Activated CD8-positive, alpha-beta memory T cell treated with anti-CD3 and anti-CD28 coated beads, Interleukin-2, amount 50 U/mL, for 4 hours (primary cell): ENCODE results near the gene LHFPL2.

ENCODE experiments used
- DNase-seq: peaks from one replicate; pipeline ENCODE4 v3.0.0-alpha.2; 2020

Gene LHFPL2

GRCh38 chr5:78666041-78666444, 17.5 kb upstream of the LHFPL2 start:
- no peak for DNase-seq

- DNase-seq: no peak
Observed at GRCh38 chr5:78665534-78665933, 17.0 kb upstream of the LHFPL2 start.

- DNase-seq: no peak
Observed at GRCh38 chr5:78662323-78662722, 13.8 kb upstream of the LHFPL2 start.

GRCh38 chr5:78661691-78662090, 13.1 kb upstream of the LHFPL2 start:
- DNase-seq: no peak

DNA sequence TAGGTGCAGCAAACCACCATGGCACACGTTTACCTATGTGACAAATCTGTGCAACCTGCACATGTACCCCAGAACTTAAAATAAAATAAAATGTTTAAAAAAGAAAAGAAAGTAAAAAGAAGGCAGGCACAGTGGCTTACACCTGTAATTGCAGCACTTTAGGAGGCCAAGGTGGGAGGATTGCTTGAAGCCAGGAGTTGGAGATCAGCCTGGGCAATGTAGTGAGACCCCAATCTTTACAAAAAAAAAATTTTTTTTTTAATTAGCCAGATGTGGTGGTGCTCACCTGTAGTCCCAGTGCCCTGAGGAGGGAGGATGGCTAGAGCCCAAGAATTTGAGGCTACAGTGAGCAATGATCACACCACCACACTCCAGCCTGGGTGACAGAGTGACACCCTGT, 12.5 kb upstream of the LHFPL2 start:
- no peak for DNase-seq

DNA sequence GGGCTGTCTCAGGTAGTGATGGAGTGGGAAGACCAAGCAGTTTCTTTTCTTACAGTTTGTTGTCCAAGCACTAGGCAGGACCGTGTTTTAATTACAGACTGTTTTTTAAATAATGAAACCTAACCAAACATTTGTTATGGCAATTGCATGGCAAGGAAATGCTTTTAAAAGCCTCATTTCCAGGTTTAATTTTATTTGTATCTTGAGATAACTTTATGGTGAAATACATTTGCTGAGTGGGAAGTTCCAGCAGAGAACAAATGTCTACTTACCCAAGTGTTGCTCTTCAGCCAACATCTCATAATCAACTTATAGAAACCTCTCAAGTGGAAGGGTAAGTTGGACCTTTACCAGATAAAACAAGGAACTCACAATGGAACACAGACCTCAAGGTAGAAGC, 11.8 kb upstream of the LHFPL2 start:
- no peak for DNase-seq

- no peak for DNase-seq
Observed at GRCh38 chr5:78659714-78660113, 11.1 kb upstream of the LHFPL2 start.

- no peak for DNase-seq
Observed at GRCh38 chr5:78659114-78659513, 10.5 kb upstream of the LHFPL2 start.

GRCh38 chr5:78657201-78657600, 8.6 kb upstream of the LHFPL2 start:
- DNase-seq: no peak

DNA sequence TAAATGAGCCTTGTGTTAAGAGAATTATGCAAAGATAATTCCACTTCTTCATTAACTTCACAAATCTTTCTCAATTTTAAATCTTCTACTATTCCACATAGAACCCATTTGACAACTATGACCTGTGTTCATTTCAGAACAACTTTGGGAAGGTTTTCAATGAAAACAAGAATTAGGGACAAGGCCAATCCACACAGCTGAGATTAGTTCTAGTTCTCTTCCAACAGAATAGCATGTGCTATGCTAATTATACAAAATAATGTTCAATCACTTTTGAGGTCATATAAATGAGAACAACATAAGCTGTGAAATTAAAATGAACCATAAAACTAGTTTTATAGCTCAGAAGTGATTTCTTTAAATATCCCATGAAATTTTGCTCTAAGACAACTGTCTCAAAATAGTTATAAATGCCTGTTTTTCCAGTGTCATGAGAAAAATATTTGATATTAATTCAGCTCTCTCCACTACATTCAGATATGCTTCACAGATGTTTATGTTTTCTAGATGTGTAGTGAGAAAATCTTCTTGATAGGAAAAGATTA, 7.2 kb upstream of the LHFPL2 start:
- no peak for DNase-seq

DNA sequence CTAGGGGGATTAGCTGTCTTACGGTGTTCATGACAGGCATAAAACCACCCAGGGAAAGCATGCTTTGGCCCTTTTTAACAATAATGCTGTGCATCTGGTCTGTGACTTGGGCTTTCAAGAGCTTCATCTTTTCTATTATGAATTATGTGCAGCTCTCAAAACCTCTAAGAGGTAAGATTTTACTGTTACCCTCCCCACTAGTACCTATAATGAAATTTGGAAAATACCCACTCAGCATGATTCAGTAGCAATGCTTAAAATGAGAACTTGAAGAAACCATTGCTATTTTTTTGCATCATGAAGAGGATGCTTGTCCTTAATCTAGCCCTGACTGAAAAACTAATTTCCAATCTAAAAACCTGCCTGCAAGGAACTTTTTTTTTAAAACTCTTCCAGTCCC, 5.8 kb upstream of the LHFPL2 start:
- no peak for DNase-seq

DNA sequence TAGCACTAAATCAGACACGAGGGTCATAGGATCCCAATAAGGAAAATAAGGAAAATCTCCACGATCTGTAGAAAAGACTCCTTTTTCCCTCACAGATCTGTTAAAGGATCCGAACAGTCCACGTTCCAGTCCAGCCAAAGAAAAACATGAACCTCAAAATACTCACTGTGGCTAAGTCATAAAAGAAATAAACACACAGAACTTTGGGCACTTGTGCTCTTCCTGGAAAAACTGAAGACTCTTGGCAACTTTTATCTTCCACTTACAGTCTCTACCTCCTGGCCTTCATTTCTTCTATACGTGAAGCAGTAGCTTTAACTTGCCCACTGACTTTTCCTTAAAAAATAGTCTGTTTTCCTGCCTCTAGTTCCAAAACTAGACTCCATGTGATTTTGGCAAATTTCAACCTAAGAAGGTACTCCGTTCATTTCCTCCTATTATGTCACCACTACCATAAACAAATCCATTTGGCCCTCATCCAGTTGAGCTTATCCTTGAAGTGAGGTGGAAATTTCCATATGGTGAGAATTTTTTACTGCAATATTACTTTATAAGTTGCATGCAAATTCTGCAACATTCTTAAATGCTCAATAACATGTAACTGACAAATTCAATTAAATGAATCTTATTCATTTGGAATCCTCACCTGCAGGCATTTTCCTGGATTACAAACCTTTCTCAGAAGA, 5.3 kb upstream of the LHFPL2 start:
- DNase-seq: no peak

GRCh38 chr5:78653031-78653430, 4.5 kb upstream of the LHFPL2 start:
- DNase-seq: no peak

DNA sequence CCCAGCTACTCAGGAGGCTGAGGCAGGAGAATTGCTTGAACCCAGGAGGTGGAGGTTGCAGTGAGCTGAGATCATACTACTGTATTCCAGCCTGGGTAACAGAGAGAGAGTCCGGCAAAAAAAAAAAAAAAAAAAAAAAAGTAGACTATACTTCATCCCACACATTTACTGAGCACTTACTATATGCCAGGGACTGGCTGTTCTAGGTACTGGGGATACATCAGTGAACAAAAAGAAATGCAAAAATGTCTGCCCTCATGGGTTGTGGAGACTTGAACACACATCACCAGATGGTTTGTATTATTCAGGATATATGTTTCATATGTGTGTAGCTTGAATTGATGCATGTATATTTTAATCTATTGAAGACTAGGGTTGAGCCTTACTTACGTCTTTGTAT, 2.9 kb upstream of the LHFPL2 start:
- DNase-seq: no peak

GRCh38 chr5:78650531-78650930, 2.0 kb upstream of the LHFPL2 start:
- no peak for DNase-seq

DNA sequence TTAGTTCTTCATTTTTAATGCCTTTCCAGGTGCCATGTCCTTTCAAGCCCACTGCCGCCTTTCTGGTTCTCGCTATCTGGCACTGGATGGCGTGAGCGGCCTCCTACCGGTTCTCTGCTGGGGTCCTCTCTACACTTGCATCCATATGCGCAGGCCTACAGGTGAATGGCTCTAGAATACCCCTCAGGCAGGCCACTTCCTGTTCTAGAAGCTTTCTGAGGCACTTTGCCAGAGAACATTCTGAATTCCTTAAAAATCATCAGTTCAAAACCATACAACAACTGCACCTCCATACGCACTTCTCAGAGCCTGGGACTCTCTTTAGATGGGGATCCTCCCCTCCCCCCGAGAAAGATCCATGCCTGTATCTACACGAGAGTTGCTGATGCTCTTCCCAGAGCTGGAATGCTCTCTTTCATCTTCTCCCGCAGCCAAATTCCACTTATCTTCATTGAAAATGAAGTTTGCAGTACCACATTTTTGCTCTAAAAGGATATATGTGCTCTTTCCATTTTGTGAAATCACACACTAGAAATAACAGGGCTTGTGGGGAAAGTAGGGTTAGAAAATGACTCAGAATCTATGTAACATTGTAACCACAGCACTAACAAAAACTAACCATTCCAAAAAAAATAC, 1.4 kb upstream of the LHFPL2 start:
- no peak for DNase-seq

DNA sequence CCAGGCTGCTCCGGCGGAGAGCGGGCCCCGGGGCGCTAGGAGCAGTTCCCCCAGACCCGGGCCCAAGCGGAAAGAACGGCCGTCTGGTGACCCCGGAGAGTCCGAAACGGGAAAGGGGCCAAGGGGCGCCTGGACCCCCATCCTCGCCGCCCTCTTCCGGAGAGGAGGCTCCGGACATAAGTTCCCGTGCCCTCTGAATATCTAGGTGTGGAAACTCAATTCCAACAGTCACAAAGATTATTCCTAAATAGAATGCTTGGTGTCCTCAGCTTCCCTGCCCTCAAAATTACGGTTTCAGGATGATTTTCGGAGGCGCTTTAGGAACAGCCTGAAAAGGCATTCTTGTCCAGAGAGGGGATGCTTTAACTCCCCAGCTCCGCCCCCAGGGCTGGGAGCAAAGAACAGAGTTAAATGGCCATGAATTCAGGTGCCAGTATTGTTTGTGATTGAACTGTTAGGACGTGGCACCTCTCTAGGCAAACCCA, 681 bp upstream of the LHFPL2 start:
- no peak for DNase-seq

GRCh38 chr5:78647838-78648358, 674 bp downstream of the LHFPL2 start:
- DNase-seq: no peak

GRCh38 chr5:78647351-78647818, 1.2 kb downstream of the LHFPL2 start:
- no peak for DNase-seq

DNA sequence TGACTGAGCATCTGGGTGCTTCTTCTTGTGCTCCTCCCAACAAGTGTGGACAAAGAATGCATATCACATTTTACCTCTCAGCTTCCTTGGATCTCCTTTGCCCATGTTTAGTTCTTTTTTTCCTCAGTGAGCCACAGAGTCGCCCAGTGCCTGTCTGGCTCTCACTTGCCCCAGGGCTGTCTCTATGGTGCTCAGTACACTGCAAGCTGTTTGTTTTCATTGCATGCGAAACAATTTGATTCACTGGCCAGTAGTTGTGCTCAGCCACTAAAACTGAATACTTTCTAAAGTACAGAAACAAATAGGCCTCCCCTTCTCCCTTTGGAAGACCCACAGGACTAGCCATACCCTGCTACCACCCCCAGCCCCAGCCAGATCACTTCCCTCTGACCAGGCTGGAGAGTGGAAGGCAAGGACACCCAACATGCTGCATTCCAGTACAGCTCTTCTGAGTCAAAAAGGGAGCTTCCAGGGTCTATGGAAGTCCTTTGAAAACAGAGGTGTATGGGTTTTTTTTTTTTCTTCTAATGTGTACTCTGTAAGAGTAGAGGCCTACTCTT, 3.8 kb downstream of the LHFPL2 start:
- DNase-seq: no peak

- DNase-seq: no peak
Observed at GRCh38 chr5:78644129-78644528, 4.4 kb downstream of the LHFPL2 start.

- no peak for DNase-seq
Observed at GRCh38 chr5:78642701-78643100, 5.9 kb downstream of the LHFPL2 start.

- no peak for DNase-seq
Observed at GRCh38 chr5:78640662-78641474, 7.7 kb downstream of the LHFPL2 start.
